Cardiac muscle cell (in vitro differentiated cells and primary cell): Measurements from ENCODE around the gene CHST11. TPM values are rescaled to one million over a fixed set of nuclear protein-coding genes. Genes with fewer than 3 reads are reported as not detected.
A peak's percentile ranks its signal among the peaks of the same experiment; 100 is the strongest.

Experiments
- DNase-seq, 2 donors: peaks; one replicate each; pipeline versions ENCODE4 v3.0.0 to v3.0.0-alpha.2; 2010 to 2017; ENCODE audit warnings: low read depth in 1 of 2, low spot score in 1 of 2
- H3K27ac ChIP-seq: fragments of 200-600 bp; sonication (generic); 2 replicates; pipeline ENCODE4 v1.5.1; 2016
- H3K27me3 ChIP-seq: fragments of 200-600 bp; sonication (generic); 2 replicates; pipeline ENCODE4 v1.6.0; 2016; ENCODE audit warnings: control low read depth
- H3K36me3 ChIP-seq: fragments of 200-600 bp; sonication (generic); 2 replicates; pipeline ENCODE4 v1.5.1; 2016; ENCODE audit warnings: control low read depth
- H3K4me1 ChIP-seq: fragments of 200-600 bp; sonication (generic); 2 replicates; pipeline ENCODE4 v1.8.1; 2017; ENCODE audit warnings: low read depth, mild to moderate bottlenecking, mixed run types
- H3K4me3 ChIP-seq: fragments of 200-600 bp; sonication (generic); 2 replicates; pipeline ENCODE4 v1.5.1; 2016; ENCODE audit warnings: mild to moderate bottlenecking
- H3K9me3 ChIP-seq: fragments of 200-600 bp; sonication (generic); 2 replicates; pipeline ENCODE4 v1.5.1; 2017; ENCODE audit warnings: low read depth, mild to moderate bottlenecking, control low read depth
- CTCF ChIP-seq: IDR thresholded peaks from 2 replicates; pipeline ENCODE4 v1.5.1; 2012; ENCODE audit warnings: low read depth, mild to moderate bottlenecking, low read length
- polyA plus RNA-seq: library from polyadenylated mRNA; unstranded; fragments of >200 nt; fragmentation: Nextera tagmentation; extraction: Ambion mirVana; gene quantifications from 2 replicates; pipeline ENCODE4 v1.2.1, GENCODE V29; 2016
- total RNA-seq: library from RNA; depleted of rRNA; stranded (reverse); fragments of >200 nt; gene quantifications from 2 replicates; pipeline ENCODE4 v1.2.3, GENCODE V29; 2016

Gene CHST11
- total and polyA plus RNA-seq, 2 experiments from 2014 or later = 24.2 to 39.8 TPM

- Histone ChIP-seq H3K4me3 (no peak overlapping the region), H3K27me3 (no peaks in the 10 kb centered on the region), H3K36me3 (no peaks in the 10 kb centered on the region), H3K27ac (peak overlapping the region; percentile 40), H3K9me3 (no peaks in the 10 kb centered on the region), H3K4me1 (peaks cover 12% of the 10 kb centered on the region)
- TF ChIP-seq CTCF = no peak
- no peak for DNase-seq
Observed at GRCh38 chr12:104638218-104638850, 181.6 kb downstream of the CHST11 start.

GRCh38 chr12:104638851-104639240 lies 182.1 kb downstream of the CHST11 start:
- no peak for TF ChIP-seq CTCF
- Histone ChIP-seq H3K36me3 (no peaks in the 10 kb centered on the region), H3K27ac (peak overlapping the region; percentile 40)

GRCh38 chr12:104640956-104641355 lies 184.2 kb downstream of the CHST11 start:
- Histone ChIP-seq H3K27ac (no peak overlapping the region), H3K27me3 (no peaks in the 10 kb centered on the region), H3K36me3 (no peaks in the 10 kb centered on the region), H3K4me1 (peaks cover 12% of the 10 kb centered on the region), H3K9me3 (no peaks in the 10 kb centered on the region), H3K4me3 (no peak overlapping the region)
- TF ChIP-seq CTCF = no peak
- DNase-seq = no peak

More at GRCh38 chr12:104638851-104639240, 182.1 kb downstream of the CHST11 start:
- no peak for DNase-seq
- Histone ChIP-seq H3K4me1 (peaks cover 12% of the 10 kb centered on the region), H3K9me3 (no peaks in the 10 kb centered on the region), H3K4me3 (no peak overlapping the region), H3K27me3 (no peaks in the 10 kb centered on the region)

- no peak for TF ChIP-seq CTCF
- no peak overlapping the region for H3K4me3 ChIP-seq
- no peaks in the 10 kb centered on the region for H3K9me3 ChIP-seq
- no peaks in the 10 kb centered on the region for H3K36me3 ChIP-seq
- DNase-seq = no peak
- no peaks in the 10 kb centered on the region for H3K27me3 ChIP-seq
- no peak overlapping the region for H3K27ac ChIP-seq
- H3K4me1 ChIP-seq = peaks cover 12% of the 10 kb centered on the region
Observed at GRCh38 chr12:104641862-104642261, 185.1 kb downstream of the CHST11 start.

GRCh38 chr12:104643093-104643818 lies 186.5 kb downstream of the CHST11 start:
- Histone ChIP-seq H3K27ac (no peak overlapping the region), H3K27me3 (no peaks in the 10 kb centered on the region), H3K4me1 (peaks cover 8% of the 10 kb centered on the region), H3K9me3 (no peaks in the 10 kb centered on the region), H3K36me3 (no peaks in the 10 kb centered on the region), H3K4me3 (no peak overlapping the region)
- DNase-seq = no peak
- no peak for TF ChIP-seq CTCF
